GM12891 (cell line): Measurements from ENCODE around the gene HERPUD2.
"Not testable (repeated sequence)": the region's sequence is repeated elsewhere in the genome, so short reads cannot be mapped to it uniquely, and the experiment has no call there.

Source experiments
- DNase-seq: peaks from one replicate; pipeline ENCODE4 v3.0.0; 2011; ENCODE audit warnings: low spot score; ENCODE audit not compliant: insufficient read length
- FAIRE-seq: peaks from 2 replicates; lab custom pipeline; 2011; peaks lifted over from hg19 to GRCh38; lab: Jason Lieb, UNC
- PAX5 ChIP-seq: IDR thresholded peaks from 2 replicates; pipeline ENCODE4 v1.6.1; 2011; ENCODE audit warnings: low read length, moderate library complexity, mild to moderate bottlenecking; ENCODE audit not compliant: insufficient read depth, severe bottlenecking
- POLR2A ChIP-seq: IDR thresholded peaks from 2 replicates; pipeline ENCODE4 v1.6.1; 2011; ENCODE audit warnings: low read depth, low read length, control low read depth
- POLR2AphosphoS5 ChIP-seq: IDR thresholded peaks from 2 replicates; pipeline ENCODE4 v1.6.1; 2011; ENCODE audit warnings: low read depth, low read length, control low read depth
- POU2F2 ChIP-seq: IDR thresholded peaks from 2 replicates; pipeline ENCODE4 v1.6.1; 2011; ENCODE audit warnings: low read depth, mild to moderate bottlenecking, control low read depth, low read length, moderate library complexity
- SPI1 ChIP-seq: IDR thresholded peaks from 2 replicates; pipeline ENCODE4 v1.6.1; 2011; ENCODE audit warnings: low read depth, low read length, control low read depth
- TAF1 ChIP-seq: IDR thresholded peaks from 2 replicates; pipeline ENCODE4 v1.6.1; 2011; ENCODE audit warnings: low read depth, low read length, control low read depth

Gene HERPUD2

GRCh38 chr7:35588647-35589046 lies 106.3 kb downstream of the HERPUD2 start:
- FAIRE-seq (no peak), DNase-seq (no peak)
- no peak for TF ChIP-seq POLR2A

- no peak for TF ChIP-seq POLR2AphosphoS5
- no peak for TF ChIP-seq SPI1
- TF ChIP-seq POLR2A: no peak
- no peak for TF ChIP-seq POU2F2
- TF ChIP-seq TAF1: no peak
- TF ChIP-seq PAX5: no peak
- no peak for FAIRE-seq
These were observed 109.9 kb downstream of the HERPUD2 start for GRCh38 chr7:35584990-35585389.

GRCh38 chr7:35584533-35584932 lies 110.4 kb downstream of the HERPUD2 start:
- FAIRE-seq, DNase-seq: not testable (repeated sequence)

More at GRCh38 chr7:35584990-35585389, 109.9 kb downstream of the HERPUD2 start:
- DNase-seq: no peak
